Vagina (tissue), 2 donors: ENCODE data around the gene NCR3LG1.

Source experiments
- CTCF ChIP-seq, 3 experiments: fragments of 450-650 bp in 2 of 3; fragments of 200-600 bp in 1 of 3; sonication (generic) in 1 of 3; IDR thresholded peaks; one replicate each; pipeline ENCODE4 v1.5.1; 2017 to 2019; ENCODE audit warnings: antibody characterized with exemption in 3 of 3, mild to moderate bottlenecking in 2 of 3, moderate library complexity in 2 of 3
- POLR2AphosphoS5 ChIP-seq, 2 donors: sonication (generic); formaldehyde crosslinking; IDR thresholded peaks; one replicate each; pipeline ENCODE4 v1.9.0; 2017; ENCODE audit warnings: antibody characterized with exemption in 2 of 2, mild to moderate bottlenecking in 2 of 2, low read depth in 1 of 2; ENCODE audit not compliant: insufficient read depth in 1 of 2

DNA sequence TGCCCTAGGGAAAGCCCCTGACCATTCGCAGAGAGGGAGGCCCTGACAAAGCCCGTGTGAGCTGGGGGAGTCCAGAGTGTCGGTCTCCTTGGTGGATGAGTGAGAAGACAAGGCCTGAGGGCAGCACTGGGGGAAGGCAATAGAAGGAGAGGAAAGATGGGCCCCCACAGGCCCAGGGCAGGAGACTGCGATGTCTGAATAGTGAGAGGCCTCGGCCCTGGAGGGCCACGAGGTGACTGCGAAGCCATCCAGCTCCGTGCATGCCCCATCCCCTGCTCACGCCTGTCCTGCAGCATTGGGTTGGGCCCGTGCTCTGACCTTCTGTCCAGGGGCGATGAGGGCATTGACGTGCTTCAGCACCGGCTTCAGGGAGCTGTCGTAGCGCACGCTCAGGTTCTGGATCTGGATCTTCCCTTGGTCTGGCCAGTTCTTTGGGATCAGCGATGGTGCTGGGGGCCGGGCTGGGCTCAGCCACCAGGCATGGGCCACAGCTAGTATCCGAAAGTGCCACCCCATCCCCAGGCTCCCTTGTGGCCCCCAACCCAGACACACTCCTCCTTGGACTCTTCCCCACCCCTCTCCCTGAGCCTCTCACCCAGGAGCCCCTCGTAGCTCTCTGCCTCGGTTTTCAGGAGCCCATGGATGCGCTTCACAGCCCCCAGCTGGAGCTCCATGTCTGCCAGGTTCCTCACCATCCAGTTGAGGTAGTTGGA lies 45.2 kb downstream of the NCR3LG1 start:
- TF ChIP-seq POLR2AphosphoS5 (IDR thresholded peaks at IDR 0.05; ENCODE audit: insufficient read depth in 1 of 2, low read depth in 1 of 2), result no peak
- no peak for TF ChIP-seq CTCF (IDR thresholded peaks at IDR 0.05)
